Ascending aorta (tissue), 2 donors: Measurements from ENCODE around the gene FLCN. TPM values are rescaled to one million over a fixed set of nuclear protein-coding genes. Genes with fewer than 3 reads are reported as not detected.
"Not testable (repeated sequence)": the region's sequence is repeated elsewhere in the genome, so short reads cannot be mapped to it uniquely, and the experiment has no call there.

Experiments used
- DNase-seq, 2 donors: peaks; one replicate each; pipeline ENCODE4 v3.0.0-alpha.2; 2019; ENCODE audit warnings: low spot score in 2 of 2
- H3K27ac ChIP-seq, 2 donors: fragments of 200-600 bp; sonication (generic); one replicate each; pipeline ENCODE4 v1.5.1; 2016 to 2017; ENCODE audit warnings: mild to moderate bottlenecking in 1 of 2
- H3K27me3 ChIP-seq: fragments of 200-600 bp; sonication (generic); one replicate; pipeline ENCODE4 v1.5.1; 2017
- H3K36me3 ChIP-seq, 2 donors: fragments of 200-600 bp; sonication (generic); one replicate each; pipeline ENCODE4 v1.5.1; 2016
- H3K4me1 ChIP-seq, 2 donors: fragments of 200-600 bp; sonication (generic); one replicate each; pipeline ENCODE4 v1.5.1; 2016 to 2017; ENCODE audit warnings: mild to moderate bottlenecking in 1 of 2
- H3K4me3 ChIP-seq, 2 donors: fragments of 200-600 bp; sonication (generic); one replicate each; pipeline ENCODE4 v1.5.1; 2016 to 2017; ENCODE audit warnings: mild to moderate bottlenecking in 1 of 2
- H3K9me3 ChIP-seq, 2 donors: fragments of 200-600 bp; sonication (generic); one replicate each; pipeline ENCODE4 v1.5.1; 2016
- CTCF ChIP-seq, 3 experiments: fragments of 200-600 bp in 2 of 3; fragments of 450-650 bp in 1 of 3; sonication (generic) in 2 of 3; IDR thresholded peaks; one replicate each; pipeline ENCODE4 v1.5.1; 2016 to 2019; ENCODE audit warnings: antibody characterized with exemption in 3 of 3, mild to moderate bottlenecking in 1 of 3, moderate library complexity in 1 of 3
- intact Hi-C: fragments of 100-400 bp; cut with DNase I; formaldehyde crosslinking; loops from one replicate; pipeline ENCODE4 v1.15.1; 2023
- total RNA-seq: library from RNA; depleted of rRNA; stranded (reverse); fragments of >200 nt; gene quantifications from one replicate; pipeline ENCODE4 v1.1.0, GENCODE V29; 2016

The FLCN gene
- total RNA-seq, 1 donor from 2014 or later, result 48.6 TPM

- H3K27ac ChIP-seq, result peak overlapping the region; percentile 61 to 70
- TF ChIP-seq CTCF (IDR thresholded peaks at IDR 0.05), result no peak
Observed at GRCh38 chr17:17189559-17189958, 47.4 kb downstream of the FLCN start.

GRCh38 chr17:17188586-17188985 lies 48.4 kb downstream of the FLCN start:
- DNase-seq, result no peak
- H3K27me3 ChIP-seq, result no peaks in the 10 kb centered on the region
- no peak for TF ChIP-seq CTCF (IDR thresholded peaks at IDR 0.05)
- intact Hi-C loops, result no loop called here
- no peak overlapping the region for H3K4me3 ChIP-seq
- no peak overlapping the region for H3K27ac ChIP-seq
- H3K4me1 ChIP-seq, result peaks cover 7 to 23% of the 10 kb centered on the region in 2 donors
- no peaks in the 10 kb centered on the region for H3K9me3 ChIP-seq
- peaks cover 22 to 37% of the 10 kb centered on the region in 2 donors for H3K36me3 ChIP-seq

More at GRCh38 chr17:17189559-17189958, 47.4 kb downstream of the FLCN start:
- Histone ChIP-seq H3K9me3 (no peaks in the 10 kb centered on the region), H3K27me3 (no peaks in the 10 kb centered on the region), H3K36me3 (peaks cover 12 to 30% of the 10 kb centered on the region in 2 donors), H3K4me1 (peaks cover 7 to 23% of the 10 kb centered on the region in 2 donors), H3K4me3 (no peak overlapping the region)
- intact Hi-C loops, result no loop called here
- DNase-seq, result no peak

GRCh38 chr17:17186551-17187505 lies 50.1 kb downstream of the FLCN start:
- H3K36me3 ChIP-seq, result peaks cover 34 to 54% of the 10 kb centered on the region in 2 donors
- H3K4me1 ChIP-seq, result peaks cover 7 to 20% of the 10 kb centered on the region in 2 donors
- peak overlapping the region in 1 of 2 donors; percentile 42 for H3K27ac ChIP-seq
- no peaks in the 10 kb centered on the region for H3K27me3 ChIP-seq
- no peak for DNase-seq
- H3K9me3 ChIP-seq, result no peaks in the 10 kb centered on the region
- H3K4me3 ChIP-seq, result no peak overlapping the region
- no peak for TF ChIP-seq CTCF (IDR thresholded peaks at IDR 0.05)
- intact Hi-C loops, result no loop called here

GRCh38 chr17:17186051-17186450 lies 50.9 kb downstream of the FLCN start:
- DNase-seq, result no peak
- Histone ChIP-seq H3K36me3 (peaks cover 34 to 60% of the 10 kb centered on the region in 2 donors), H3K9me3 (no peaks in the 10 kb centered on the region), H3K4me3 (no peak overlapping the region), H3K27me3 (no peaks in the 10 kb centered on the region), H3K27ac (peak overlapping the region in 1 of 2 donors; percentile 42), H3K4me1 (peaks cover 7 to 20% of the 10 kb centered on the region in 2 donors)
- intact Hi-C loops, result no loop called here
- TF ChIP-seq CTCF (IDR thresholded peaks at IDR 0.05), result no peak

GRCh38 chr17:17184985-17185757 lies 51.8 kb downstream of the FLCN start:
- H3K27ac ChIP-seq, H3K4me3 ChIP-seq, DNase-seq, H3K9me3 ChIP-seq, intact Hi-C loops, H3K27me3 ChIP-seq: not testable (repeated sequence)
- H3K4me1 ChIP-seq, result peaks cover 2 to 13% of the 10 kb centered on the region in 2 donors
- H3K36me3 ChIP-seq, result peaks cover 42 to 68% of the 10 kb centered on the region in 2 donors
